Neural cell (in vitro differentiated cells): Measurements from ENCODE around the gene HRH1. TPM values are rescaled to one million over a fixed set of nuclear protein-coding genes. Genes with fewer than 3 reads are reported as not detected.
"Not testable (repeated sequence)": the region's sequence is repeated elsewhere in the genome, so short reads cannot be mapped to it uniquely, and the experiment has no call there.

ENCODE experiments used
- H2AFZ ChIP-seq: fragments of 200-600, 300-800 bp; sonication (generic), shearing (Covaris generic); 2 replicates; pipeline ENCODE4 v1.6.0; 2014; ENCODE audit warnings: low read depth, mild to moderate bottlenecking, antibody characterized with exemption, low read length, moderate library complexity
- H3F3A ChIP-seq: fragments of 200-600 bp; shearing (Covaris generic); 2 replicates; pipeline ENCODE4 v1.6.1; 2016; ENCODE audit warnings: mild to moderate bottlenecking, moderate library complexity, mixed read lengths, antibody characterized with exemption, low read length; ENCODE audit not compliant: insufficient read depth, poor library complexity, severe bottlenecking
- H3K27ac ChIP-seq: fragments of 200-600, 300-800 bp; sonication (generic), shearing (Covaris generic); 2 replicates; pipeline ENCODE4 v1.5.1; 2014; ENCODE audit warnings: mild to moderate bottlenecking, low read length, moderate library complexity
- H3K27me3 ChIP-seq: fragments of 300-800, 200-600 bp; sonication (generic), shearing (Covaris generic); 2 replicates; pipeline ENCODE4 v1.6.0; 2014; ENCODE audit warnings: mild to moderate bottlenecking, low read depth, low read length, moderate library complexity; ENCODE audit not compliant: insufficient read depth
- H3K36me3 ChIP-seq: fragments of 300-800, 200-600 bp; sonication (generic), shearing (Covaris generic); 2 replicates; pipeline ENCODE4 v1.5.1; 2014; ENCODE audit warnings: mild to moderate bottlenecking, antibody characterized with exemption, low read length, moderate library complexity; ENCODE audit not compliant: insufficient read depth
- H3K4me2 ChIP-seq: fragments of 300-800, 200-600 bp; sonication (generic), shearing (Covaris generic); 2 replicates; pipeline ENCODE4 v1.6.0; 2014; ENCODE audit warnings: mild to moderate bottlenecking, low read length
- H3K4me3 ChIP-seq: fragments of 300-800, 200-600 bp; sonication (generic), shearing (Covaris generic); 2 replicates; pipeline ENCODE4 v1.5.1; 2014; ENCODE audit warnings: mild to moderate bottlenecking, low read length, moderate library complexity
- H3K79me2 ChIP-seq: fragments of 200-600 bp; shearing (Covaris generic); replicated peaks from 2 replicates; pipeline ENCODE4 v1.6.0; 2014; ENCODE audit warnings: mild to moderate bottlenecking, low read length, moderate library complexity; ENCODE audit not compliant: insufficient read depth
- H3K9ac ChIP-seq: fragments of 300-800, 200-600 bp; sonication (generic), shearing (Covaris generic); 2 replicates; pipeline ENCODE4 v1.6.1; 2016; ENCODE audit warnings: mild to moderate bottlenecking, low read length, mixed read lengths
- H3K9me2 ChIP-seq: fragments of 200-600 bp; shearing (Covaris generic); 2 replicates; pipeline ENCODE4 v1.6.1; 2016; ENCODE audit warnings: mild to moderate bottlenecking, low read length, mixed read lengths; ENCODE audit not compliant: insufficient read depth
- H3K9me3 ChIP-seq: fragments of 200-600, 300-800 bp; sonication (generic), shearing (Covaris generic); 2 replicates; pipeline ENCODE4 v1.6.1; 2016; ENCODE audit warnings: mild to moderate bottlenecking, mixed run types, low read length, moderate library complexity, mixed read lengths
- H4K20me1 ChIP-seq: fragments of 200-600 bp; shearing (Covaris generic); 2 replicates; pipeline ENCODE4 v1.6.1; 2016; ENCODE audit warnings: mild to moderate bottlenecking, mixed run types; ENCODE audit not compliant: insufficient read depth
- CTCF ChIP-seq: fragments of 450-650 bp; IDR thresholded peaks from 2 replicates; pipeline ENCODE4 v1.5.1; 2014; ENCODE audit warnings: antibody characterized with exemption, mild to moderate bottlenecking, moderate library complexity; ENCODE audit not compliant: poor library complexity, severe bottlenecking
- EP300 ChIP-seq: fragments of 450-650 bp; conservative IDR thresholded peaks from 2 replicates; pipeline ENCODE4 v1.6.1; 2014; ENCODE audit warnings: antibody characterized with exemption, mild to moderate bottlenecking, moderate library complexity; ENCODE audit not compliant: poor library complexity, severe bottlenecking
- EZH2 ChIP-seq: fragments of 200-600, 300-800 bp; shearing (Covaris generic), sonication (generic); IDR thresholded peaks from 2 replicates; pipeline ENCODE4 v1.6.1; 2014; ENCODE audit warnings: antibody characterized with exemption, low read length, borderline replicate concordance, mild to moderate bottlenecking; ENCODE audit not compliant: insufficient read depth, poor library complexity, severe bottlenecking
- MXI1 ChIP-seq: fragments of 450-650 bp; conservative IDR thresholded peaks from 2 replicates; pipeline ENCODE4 v1.6.1; 2014; ENCODE audit warnings: antibody characterized with exemption, mild to moderate bottlenecking; ENCODE audit not compliant: poor library complexity, severe bottlenecking
- POLR2AphosphoS5 ChIP-seq: IDR thresholded peaks from 2 replicates; pipeline ENCODE4 v1.6.1; 2012
- RAD21 ChIP-seq: fragments of 450-650 bp; conservative IDR thresholded peaks from 2 replicates; pipeline ENCODE4 v1.6.1; 2014; ENCODE audit warnings: antibody characterized with exemption, mild to moderate bottlenecking, moderate library complexity
- REST ChIP-seq: IDR thresholded peaks from 2 replicates; pipeline ENCODE4 v1.6.1; 2012; ENCODE audit warnings: borderline replicate concordance
- SMC3 ChIP-seq: fragments of 450-650 bp; conservative IDR thresholded peaks from 2 replicates; pipeline ENCODE4 v1.6.1; 2014; ENCODE audit warnings: antibody characterized with exemption, mild to moderate bottlenecking, moderate library complexity; ENCODE audit not compliant: poor library complexity
- TAF1 ChIP-seq: IDR thresholded peaks from 2 replicates; pipeline ENCODE4 v1.6.1; 2012; ENCODE audit warnings: low read depth
- polyA plus RNA-seq: library from polyadenylated mRNA; depleted of rRNA; stranded (reverse); fragments of >200 nt; gene quantifications from 2 replicates; pipeline ENCODE4 v1.2.3, GENCODE V29; 2014

Gene HRH1
- polyA plus RNA-seq, 1 donor from 2014 or later, result 0.06 TPM

- TF ChIP-seq SMC3 (no peak), EZH2 (no peak), REST (no peak), RAD21 (no peak), TAF1 (no peak), CTCF (no peak), MXI1 (no peak), POLR2AphosphoS5 (no peak)
These were observed 24.1 kb downstream of the HRH1 start for GRCh38 chr3:11178421-11178820.

GRCh38 chr3:11184328-11184969, 30.2 kb downstream of the HRH1 start:
- H3K36me3 ChIP-seq, H3K79me2 ChIP-seq, H3K9me3 ChIP-seq, H3K4me2 ChIP-seq, H3K4me3 ChIP-seq, H3F3A ChIP-seq, H3K9ac ChIP-seq, H2AFZ ChIP-seq, H4K20me1 ChIP-seq, H3K9me2 ChIP-seq, H3K27ac ChIP-seq, H3K27me3 ChIP-seq: not testable (repeated sequence)

More at GRCh38 chr3:11178421-11178820, 24.1 kb downstream of the HRH1 start:
- no peaks in the 10 kb centered on the region for H3K79me2 ChIP-seq
- H3K27me3 ChIP-seq, result no peaks in the 10 kb centered on the region
- no peak overlapping the region for H3K27ac ChIP-seq
- H3K9ac ChIP-seq, result no peak overlapping the region
- no peak overlapping the region for H3K4me2 ChIP-seq
- H3K4me3 ChIP-seq, result no peak overlapping the region
- no peaks in the 10 kb centered on the region for H4K20me1 ChIP-seq
- no peaks in the 10 kb centered on the region for H3K9me3 ChIP-seq
- H3K36me3 ChIP-seq, result no peaks in the 10 kb centered on the region
- H2AFZ ChIP-seq, result no peak overlapping the region
- H3K9me2 ChIP-seq, result no peaks in the 10 kb centered on the region
- H3F3A ChIP-seq, result no peaks in the 10 kb centered on the region

- H3K4me2 ChIP-seq, result no peak overlapping the region
- TF ChIP-seq CTCF (no peak), MXI1 (no peak), POLR2AphosphoS5 (no peak), SMC3 (no peak), RAD21 (no peak), EZH2 (no peak), EP300 (no peak)
These were observed 30.9 kb downstream of the HRH1 start for GRCh38 chr3:11185144-11185543.

More at GRCh38 chr3:11185144-11185543, 30.9 kb downstream of the HRH1 start:
- no peak overlapping the region for H3K9ac ChIP-seq
- no peaks in the 10 kb centered on the region for H3F3A ChIP-seq
- H3K9me2 ChIP-seq, result no peaks in the 10 kb centered on the region
- no peak overlapping the region for H3K4me3 ChIP-seq
- no peaks in the 10 kb centered on the region for H3K36me3 ChIP-seq
- no peaks in the 10 kb centered on the region for H3K79me2 ChIP-seq
- no peaks in the 10 kb centered on the region for H3K27me3 ChIP-seq
- H3K27ac ChIP-seq, result no peak overlapping the region
- no peak overlapping the region for H2AFZ ChIP-seq
- no peaks in the 10 kb centered on the region for H3K9me3 ChIP-seq
- no peaks in the 10 kb centered on the region for H4K20me1 ChIP-seq
